Cerebellar nuclear complex (tissue), 1 donor: ENCODE measurements around the gene PCDHA10.
"Not testable (repeated sequence)": the region's sequence is repeated elsewhere in the genome, so short reads cannot be mapped to it uniquely, and the experiment has no call there.

Experiments used
- DNase-seq, 2 experiments: peaks; one replicate each; lab custom pipeline; 2025; lab: John Stamatoyannopoulos, UW

PCDHA10 gene, protein sequence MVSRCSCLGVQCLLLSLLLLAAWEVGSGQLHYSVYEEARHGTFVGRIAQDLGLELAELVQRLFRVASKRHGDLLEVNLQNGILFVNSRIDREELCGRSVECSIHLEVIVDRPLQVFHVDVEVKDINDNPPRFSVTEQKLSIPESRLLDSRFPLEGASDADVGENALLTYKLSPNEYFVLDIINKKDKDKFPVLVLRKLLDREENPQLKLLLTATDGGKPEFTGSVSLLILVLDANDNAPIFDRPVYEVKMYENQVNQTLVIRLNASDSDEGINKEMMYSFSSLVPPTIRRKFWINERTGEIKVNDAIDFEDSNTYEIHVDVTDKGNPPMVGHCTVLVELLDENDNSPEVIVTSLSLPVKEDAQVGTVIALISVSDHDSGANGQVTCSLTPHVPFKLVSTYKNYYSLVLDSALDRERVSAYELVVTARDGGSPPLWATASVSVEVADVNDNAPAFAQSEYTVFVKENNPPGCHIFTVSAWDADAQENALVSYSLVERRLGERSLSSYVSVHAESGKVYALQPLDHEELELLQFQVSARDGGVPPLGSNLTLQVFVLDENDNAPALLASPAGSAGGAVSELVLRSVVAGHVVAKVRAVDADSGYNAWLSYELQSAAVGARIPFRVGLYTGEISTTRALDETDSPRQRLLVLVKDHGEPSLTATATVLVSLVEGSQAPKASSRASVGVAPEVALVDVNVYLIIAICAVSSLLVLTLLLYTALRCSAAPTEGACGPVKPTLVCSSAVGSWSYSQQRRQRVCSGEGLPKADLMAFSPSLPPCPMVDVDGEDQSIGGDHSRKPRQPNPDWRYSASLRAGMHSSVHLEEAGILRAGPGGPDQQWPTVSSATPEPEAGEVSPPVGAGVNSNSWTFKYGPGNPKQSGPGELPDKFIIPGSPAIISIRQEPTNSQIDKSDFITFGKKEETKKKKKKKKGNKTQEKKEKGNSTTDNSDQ

DNA sequence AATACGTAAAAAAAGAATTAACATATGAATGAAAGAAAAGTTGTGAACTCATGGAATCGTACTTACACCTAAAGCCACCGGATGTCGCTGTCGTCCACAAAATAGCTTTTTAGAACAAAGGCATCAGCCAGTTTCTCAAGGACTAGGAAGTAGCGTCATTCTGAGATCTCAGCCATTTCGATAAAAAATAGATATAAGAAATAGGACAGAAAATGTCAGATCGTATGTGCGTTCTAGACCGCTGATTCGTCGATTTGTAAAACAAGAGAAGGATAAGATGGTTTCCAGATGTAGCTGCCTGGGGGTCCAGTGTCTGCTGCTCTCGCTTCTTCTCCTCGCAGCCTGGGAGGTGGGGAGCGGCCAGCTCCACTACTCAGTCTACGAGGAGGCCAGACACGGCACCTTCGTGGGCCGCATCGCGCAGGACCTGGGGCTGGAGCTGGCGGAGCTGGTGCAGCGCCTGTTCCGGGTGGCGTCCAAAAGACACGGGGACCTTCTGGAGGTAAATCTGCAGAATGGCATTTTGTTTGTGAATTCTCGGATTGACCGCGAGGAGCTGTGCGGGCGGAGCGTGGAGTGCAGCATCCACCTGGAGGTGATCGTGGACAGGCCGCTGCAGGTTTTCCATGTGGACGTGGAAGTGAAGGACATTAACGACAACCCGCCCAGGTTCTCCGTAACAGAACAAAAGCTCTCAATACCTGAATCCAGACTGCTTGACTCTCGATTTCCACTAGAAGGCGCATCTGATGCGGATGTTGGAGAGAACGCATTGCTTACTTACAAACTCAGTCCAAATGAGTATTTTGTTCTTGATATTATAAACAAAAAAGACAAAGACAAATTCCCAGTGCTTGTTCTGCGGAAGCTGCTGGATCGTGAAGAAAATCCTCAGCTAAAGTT lies at the start of gene PCDHA10:
Gene PCDHA10 (plus strand): TSS at position 126 of the 903 bp plus-strand sequence. CDS start 152 bp downstream, at position 278.
- DNase-seq: no peak

DNA sequence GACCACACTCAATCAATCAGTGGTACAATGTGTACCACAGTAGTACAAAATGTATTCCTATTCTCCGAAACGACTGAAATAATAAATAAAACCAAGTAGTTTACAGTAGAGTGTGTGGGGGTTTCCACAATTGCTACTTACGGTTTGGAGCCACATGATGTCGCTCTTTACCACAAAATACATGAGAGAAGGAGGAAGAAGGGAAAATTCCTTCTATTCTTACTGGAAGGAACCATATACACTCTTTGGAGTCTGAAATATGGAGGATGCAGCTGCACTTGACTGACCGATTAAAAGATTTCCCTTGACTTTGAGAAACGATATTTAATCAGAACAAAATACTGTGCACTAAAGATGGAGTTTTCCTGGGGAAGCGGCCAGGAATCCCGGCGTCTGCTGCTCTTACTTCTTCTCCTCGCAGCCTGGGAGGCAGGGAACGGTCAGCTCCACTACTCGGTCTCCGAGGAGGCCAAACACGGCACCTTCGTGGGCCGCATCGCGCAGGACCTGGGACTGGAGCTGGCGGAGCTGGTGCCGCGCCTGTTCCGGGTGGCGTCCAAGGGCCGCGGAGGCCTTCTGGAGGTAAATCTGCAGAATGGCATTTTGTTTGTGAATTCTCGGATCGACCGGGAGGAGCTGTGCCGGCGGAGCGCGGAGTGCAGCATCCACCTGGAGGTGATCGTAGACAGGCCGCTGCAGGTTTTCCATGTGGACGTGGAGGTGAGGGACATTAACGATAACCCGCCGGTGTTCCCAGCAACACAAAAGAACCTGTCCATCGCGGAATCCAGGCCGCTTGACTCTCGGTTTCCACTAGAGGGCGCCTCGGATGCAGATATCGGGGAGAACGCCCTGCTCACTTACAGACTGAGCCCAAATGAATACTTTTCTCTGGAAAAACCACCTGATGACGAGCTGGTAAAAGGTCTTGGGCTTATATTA lies 48.6 kb upstream of the PCDHA10 start, which contains the start of gene PCDHA4:
Gene PCDHA4 (plus strand): TSS at position 235 of the 942 bp plus-strand sequence.
- DNase-seq: no peak

DNA sequence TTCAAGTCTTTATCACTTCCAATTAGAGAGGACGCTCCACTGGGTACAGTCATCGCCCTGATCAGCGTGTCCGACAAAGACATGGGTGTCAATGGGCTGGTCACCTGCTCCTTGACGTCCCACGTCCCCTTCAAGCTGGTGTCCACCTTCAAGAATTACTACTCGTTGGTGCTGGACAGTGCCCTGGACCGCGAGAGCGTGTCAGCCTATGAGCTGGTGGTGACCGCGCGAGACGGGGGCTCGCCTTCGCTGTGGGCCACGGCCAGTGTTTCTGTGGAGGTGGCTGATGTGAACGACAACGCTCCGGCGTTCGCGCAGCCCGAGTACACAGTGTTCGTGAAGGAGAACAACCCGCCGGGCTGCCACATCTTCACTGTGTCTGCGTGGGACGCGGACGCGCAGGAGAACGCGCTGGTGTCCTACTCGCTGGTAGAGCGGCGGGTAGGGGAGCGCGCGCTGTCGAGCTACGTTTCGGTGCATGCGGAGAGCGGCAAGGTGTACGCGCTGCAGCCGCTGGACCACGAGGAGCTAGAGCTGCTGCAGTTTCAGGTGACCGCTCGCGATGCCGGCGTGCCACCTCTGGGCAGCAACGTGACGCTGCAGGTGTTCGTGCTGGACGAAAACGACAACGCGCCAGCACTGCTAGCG lies 47.3 kb upstream of the PCDHA10 start:
- DNase-seq: not testable (repeated sequence)

DNA sequence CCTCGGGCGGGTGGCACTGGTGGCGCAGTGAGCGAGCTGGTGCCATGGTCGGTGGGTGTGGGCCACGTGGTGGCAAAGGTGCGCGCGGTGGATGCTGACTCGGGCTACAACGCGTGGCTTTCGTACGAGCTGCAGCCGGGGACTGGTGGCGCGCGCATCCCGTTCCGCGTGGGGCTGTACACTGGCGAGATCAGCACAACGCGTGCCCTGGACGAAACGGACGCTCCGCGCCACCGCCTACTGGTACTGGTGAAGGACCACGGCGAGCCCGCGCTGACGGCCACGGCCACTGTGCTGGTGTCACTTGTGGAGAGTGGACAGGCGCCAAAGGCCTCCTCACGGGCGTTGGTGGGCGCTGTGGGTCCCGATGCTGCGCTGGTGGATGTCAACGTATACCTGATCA lies 46.8 kb upstream of the PCDHA10 start:
- no peak for DNase-seq

DNA sequence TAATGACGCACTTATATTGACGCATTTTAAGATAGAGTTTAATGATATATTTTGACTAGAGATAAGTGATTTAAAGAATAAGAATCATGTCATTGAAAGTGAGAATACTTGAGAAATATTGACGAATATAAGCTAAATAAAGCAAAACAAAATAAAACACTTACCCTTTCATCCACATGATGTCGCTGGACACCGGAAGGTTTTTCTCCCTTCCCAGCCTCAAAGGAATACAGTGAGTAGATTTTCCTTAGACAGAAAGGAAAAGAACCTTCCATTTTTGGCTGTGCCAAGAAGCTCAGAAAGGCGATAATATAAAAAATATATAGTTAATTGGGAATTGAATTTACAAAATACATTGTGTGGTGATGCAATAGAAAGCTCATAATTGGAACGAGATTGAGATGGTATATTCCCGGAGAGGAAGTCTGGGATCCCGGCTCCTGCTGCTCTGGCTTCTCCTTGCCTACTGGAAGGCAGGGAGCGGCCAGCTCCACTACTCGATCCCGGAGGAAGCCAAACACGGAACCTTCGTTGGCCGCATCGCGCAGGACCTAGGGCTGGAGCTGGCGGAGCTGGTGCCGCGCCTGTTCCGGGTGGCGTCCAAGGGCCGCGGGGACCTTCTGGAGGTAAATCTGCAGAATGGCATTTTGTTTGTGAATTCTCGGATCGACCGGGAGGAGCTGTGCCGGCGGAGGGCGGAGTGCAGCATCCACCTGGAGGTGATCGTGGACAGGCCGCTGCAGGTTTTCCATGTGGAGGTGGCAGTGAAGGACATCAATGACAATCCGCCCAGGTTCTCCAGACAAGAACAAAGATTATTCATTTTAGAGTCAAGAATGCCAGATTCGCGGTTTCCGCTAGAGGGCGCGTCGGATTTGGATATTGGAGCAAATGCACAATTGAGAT lies 34.1 kb upstream of the PCDHA10 start, which contains the start of gene PCDHA5:
Gene PCDHA5 (plus strand): TSS at position 239 of the 906 bp plus-strand sequence.
- DNase-seq: no peak

DNA sequence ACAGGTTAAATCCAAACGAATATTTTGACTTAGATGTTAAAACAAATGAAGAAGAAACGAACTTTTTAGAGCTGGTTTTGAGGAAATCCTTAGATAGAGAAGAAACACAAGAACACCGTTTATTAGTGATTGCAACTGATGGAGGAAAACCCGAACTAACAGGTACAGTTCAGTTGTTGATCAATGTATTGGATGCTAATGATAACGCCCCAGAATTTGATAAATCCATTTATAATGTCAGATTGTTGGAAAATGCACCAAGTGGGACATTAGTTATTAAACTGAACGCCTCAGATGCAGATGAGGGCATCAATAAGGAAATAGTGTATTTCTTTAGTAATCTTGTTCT lies 33.4 kb upstream of the PCDHA10 start:
- DNase-seq: no peak

DNA sequence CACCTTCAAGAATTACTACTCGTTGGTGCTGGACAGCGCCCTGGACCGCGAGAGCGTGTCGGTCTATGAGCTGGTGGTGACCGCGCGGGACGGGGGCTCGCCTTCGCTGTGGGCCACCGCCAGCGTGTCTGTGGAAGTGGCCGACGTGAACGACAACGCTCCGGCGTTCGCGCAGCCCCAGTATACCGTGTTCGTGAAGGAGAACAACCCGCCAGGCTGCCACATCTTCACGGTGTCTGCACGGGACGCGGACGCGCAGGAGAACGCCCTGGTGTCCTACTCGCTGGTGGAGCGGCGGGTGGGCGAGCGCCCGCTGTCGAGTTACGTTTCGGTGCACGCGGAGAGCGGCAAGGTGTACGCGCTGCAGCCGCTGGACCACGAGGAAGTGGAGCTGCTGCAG lies 32.7 kb upstream of the PCDHA10 start:
- not testable (repeated sequence) for DNase-seq

DNA sequence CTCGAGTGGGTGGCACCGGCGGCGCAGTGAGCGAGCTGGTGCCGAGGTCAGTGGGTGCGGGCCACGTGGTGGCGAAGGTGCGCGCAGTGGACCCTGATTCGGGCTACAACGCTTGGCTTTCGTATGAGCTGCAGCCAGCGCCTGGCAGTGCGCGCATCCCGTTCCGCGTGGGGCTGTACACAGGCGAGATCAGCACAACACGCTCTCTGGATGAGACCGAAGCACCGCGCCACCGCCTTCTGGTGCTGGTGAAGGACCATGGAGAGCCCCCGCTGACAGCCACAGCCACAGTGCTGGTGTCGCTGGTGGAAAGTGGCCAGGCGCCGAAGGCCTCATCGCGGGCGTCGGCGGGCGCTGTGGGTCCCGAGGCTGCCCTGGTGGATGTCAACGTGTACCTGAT lies 32.2 kb upstream of the PCDHA10 start:
- no peak for DNase-seq

DNA sequence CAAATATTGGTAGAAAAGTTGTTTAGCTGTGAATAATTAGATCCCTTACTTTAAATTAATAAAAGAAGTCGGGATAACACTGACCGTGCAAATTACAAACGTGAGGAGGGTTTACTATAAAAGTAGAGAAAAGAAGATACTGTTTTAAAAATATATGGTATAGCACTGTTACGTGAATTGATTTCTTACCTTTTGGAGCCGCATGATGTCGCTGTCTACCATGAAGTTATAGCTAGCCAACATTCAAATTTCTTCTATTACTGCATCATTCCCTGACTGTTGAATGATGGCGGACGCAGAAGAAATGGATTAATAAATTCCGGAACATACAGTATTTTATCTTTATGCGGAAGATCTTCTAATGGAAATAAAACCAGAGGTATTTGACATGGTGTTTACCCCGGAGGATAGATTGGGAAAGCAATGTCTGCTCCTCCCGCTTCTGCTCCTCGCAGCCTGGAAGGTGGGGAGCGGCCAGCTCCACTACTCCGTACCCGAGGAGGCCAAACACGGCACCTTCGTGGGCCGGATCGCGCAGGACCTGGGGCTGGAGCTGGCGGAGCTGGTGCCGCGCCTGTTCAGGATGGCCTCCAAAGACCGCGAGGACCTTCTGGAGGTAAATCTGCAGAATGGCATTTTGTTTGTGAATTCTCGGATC lies 27.9 kb upstream of the PCDHA10 start, which contains the start of gene PCDHA6:
Gene PCDHA6 (plus strand): TSS at position 257 of the 658 bp plus-strand sequence. CDS start 132 bp downstream, at position 389.
- no peak for DNase-seq

DNA sequence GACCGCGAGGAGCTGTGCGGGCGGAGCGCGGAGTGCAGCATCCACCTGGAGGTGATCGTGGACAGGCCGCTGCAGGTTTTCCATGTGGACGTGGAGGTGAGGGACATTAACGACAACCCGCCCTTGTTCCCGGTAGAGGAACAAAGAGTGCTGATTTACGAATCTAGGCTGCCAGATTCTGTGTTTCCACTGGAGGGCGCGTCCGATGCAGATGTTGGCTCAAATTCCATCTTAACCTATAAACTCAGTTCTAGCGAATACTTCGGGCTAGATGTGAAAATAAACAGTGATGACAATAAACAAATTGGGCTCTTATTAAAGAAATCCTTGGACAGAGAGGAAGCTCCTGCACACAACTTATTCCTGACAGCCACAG lies 27.3 kb upstream of the PCDHA10 start:
- no peak for DNase-seq

DNA sequence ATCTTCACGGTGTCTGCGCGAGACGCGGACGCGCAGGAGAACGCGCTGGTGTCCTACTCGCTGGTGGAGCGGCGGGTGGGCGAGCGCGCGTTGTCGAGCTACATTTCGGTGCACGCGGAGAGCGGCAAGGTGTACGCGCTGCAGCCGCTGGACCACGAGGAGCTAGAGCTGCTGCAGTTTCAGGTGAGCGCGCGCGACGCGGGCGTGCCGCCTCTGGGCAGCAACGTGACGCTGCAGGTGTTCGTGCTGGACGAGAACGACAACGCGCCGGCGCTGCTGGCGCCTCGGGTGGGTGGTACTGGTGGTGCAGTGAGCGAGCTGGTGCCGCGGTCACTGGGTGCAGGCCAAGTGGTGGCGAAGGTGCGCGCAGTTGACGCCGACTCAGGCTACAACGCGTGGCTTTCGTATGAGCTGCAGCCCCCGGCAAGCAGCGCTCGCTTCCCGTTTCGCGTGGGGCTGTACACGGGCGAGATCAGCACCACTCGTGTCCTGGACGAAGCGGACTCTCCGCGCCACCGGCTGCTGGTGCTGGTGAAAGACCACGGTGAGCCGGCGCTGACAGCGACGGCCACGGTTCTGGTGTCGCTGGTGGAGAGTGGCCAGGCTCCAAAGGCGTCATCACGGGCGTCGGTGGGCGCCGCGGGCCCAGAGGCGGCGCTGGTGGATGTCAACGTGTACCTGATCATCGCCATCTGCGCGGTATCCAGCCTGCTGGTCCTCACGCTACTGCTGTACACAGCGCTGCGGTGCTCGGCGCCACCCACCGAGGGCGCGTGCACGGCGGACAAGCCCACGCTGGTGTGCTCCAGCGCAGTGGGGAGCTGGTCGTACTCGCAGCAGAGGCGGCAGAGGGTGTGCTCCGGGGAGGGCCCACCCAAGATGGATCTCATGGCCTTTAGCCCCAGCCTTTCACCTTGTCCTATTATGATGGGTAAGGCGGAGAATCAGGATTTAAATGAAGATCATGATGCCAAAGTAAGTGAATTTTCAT lies 25.9 kb upstream of the PCDHA10 start:
- DNase-seq: not testable (repeated sequence)

DNA sequence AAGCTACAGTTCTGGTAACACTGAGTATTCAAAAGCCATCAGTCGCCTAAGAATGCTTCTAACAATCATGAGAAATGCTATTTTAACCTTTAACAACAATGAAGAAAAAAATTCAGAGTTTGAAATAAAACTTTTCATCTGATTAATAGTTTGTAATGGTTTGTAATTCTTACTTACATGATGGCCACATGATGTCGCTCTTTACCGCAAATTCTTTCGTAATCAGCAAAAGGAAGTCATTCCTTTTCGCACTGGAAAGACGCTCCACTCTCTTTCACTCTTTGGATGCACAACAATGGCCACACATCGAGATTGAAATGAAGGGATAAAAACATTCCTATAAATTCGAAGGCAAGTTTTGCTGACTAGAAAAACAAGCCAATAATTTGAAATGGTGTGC lies 21.7 kb upstream of the PCDHA10 start, which contains the start of gene PCDHA7:
Gene PCDHA7 (plus strand): TSS at position 277 of the 400 bp plus-strand sequence. CDS start 115 bp downstream, at position 392.
- no peak for DNase-seq

DNA sequence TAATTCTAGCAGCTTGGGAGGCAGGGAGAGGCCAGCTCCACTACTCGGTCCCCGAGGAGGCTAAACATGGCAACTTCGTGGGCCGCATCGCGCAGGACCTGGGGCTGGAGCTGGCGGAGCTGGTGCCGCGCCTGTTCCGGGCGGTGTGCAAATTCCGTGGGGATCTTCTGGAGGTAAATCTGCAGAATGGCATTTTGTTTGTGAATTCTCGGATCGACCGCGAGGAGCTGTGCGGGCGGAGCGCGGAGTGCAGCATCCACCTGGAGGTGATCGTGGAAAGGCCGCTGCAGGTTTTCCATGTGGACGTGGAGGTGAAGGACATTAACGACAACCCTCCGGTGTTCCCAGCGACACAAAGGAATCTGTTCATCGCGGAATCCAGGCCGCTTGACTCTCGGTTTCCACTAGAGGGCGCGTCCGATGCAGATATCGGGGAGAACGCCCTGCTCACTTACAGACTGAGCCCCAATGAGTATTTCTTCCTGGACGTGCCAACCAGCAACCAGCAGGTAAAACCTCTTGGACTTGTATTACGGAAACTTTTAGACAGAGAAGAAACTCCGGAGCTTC lies 21.2 kb upstream of the PCDHA10 start:
- not testable (repeated sequence) for DNase-seq

DNA sequence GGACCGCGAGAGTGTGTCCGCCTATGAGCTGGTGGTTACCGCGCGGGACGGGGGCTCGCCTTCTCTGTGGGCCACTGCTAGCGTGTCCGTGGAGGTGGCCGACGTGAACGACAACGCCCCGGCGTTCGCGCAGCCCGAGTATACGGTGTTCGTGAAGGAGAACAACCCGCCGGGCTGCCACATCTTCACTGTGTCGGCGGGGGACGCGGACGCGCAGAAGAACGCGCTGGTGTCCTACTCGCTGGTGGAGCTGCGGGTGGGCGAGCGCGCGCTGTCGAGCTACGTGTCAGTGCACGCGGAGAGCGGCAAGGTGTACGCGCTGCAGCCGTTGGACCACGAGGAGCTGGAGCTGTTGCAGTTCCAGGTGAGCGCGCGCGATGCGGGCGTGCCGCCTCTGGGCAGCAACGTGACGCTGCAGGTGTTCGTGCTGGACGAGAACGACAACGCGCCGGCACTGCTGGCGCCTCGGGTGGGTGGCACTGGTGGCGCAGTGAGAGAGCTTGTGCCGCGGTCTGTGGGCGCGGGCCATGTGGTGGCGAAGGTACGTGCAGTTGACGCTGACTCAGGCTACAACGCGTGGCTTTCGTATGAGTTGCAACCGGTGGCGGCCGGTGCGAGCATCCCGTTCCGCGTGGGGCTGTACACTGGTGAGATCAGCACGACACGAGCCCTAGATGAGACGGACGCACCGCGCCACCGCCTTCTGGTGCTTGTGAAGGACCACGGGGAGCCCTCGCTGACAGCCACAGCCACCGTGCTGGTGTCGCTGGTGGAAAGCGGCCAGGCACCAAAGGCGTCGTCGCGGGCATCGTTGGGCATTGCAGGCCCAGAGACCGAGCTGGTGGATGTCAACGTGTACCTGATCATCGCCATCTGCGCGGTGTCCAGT lies 19.8 kb upstream of the PCDHA10 start:
- no peak for DNase-seq
